ENCODE measurements around the gene MYBPC3.
"Not testable (repeated sequence)": the region's sequence is repeated elsewhere in the genome, so short reads cannot be mapped to it uniquely, and the experiment has no call there.

Gene MYBPC3

GRCh38 chr11:47324520-47324919 is 28.0 kb downstream of the MYBPC3 start:
- DNase-seq (ENCODE audit: low read depth in 1 of 2, low spot score in 1 of 2): no peak

- no peak for DNase-seq (ENCODE audit: low read depth in 1 of 2, low spot score in 1 of 2)
Observed at GRCh38 chr11:47318166-47318565, 34.3 kb downstream of the MYBPC3 start.

GRCh38 chr11:47317064-47317828 is 35.3 kb downstream of the MYBPC3 start:
- DNase-seq (ENCODE audit: low read depth in 1 of 2, low spot score in 1 of 2): no peak

GRCh38 chr11:47316501-47316900 is 36.0 kb downstream of the MYBPC3 start:
- not testable (repeated sequence) for DNase-seq (ENCODE audit: low read depth in 1 of 2, low spot score in 1 of 2)

GRCh38 chr11:47314992-47315391 is 37.5 kb downstream of the MYBPC3 start:
- no peak for DNase-seq (ENCODE audit: low read depth in 1 of 2, low spot score in 1 of 2)

GRCh38 chr11:47308050-47308823 is 44.3 kb downstream of the MYBPC3 start:
- no peak for DNase-seq (ENCODE audit: low read depth in 1 of 2, low spot score in 1 of 2)

GRCh38 chr11:47306484-47306844 is 46.0 kb downstream of the MYBPC3 start:
- no peak for DNase-seq (ENCODE audit: low read depth in 1 of 2, low spot score in 1 of 2)

GRCh38 chr11:47305734-47306483 is 46.6 kb downstream of the MYBPC3 start:
- DNase-seq (ENCODE audit: low read depth in 1 of 2, low spot score in 1 of 2): no peak

- DNase-seq (ENCODE audit: low read depth in 1 of 2, low spot score in 1 of 2): no peak
Observed at GRCh38 chr11:47302853-47303252, 49.6 kb downstream of the MYBPC3 start.

GRCh38 chr11:47299078-47299477 is 53.4 kb downstream of the MYBPC3 start:
- no peak for DNase-seq (ENCODE audit: low read depth in 1 of 2, low spot score in 1 of 2)

- DNase-seq (ENCODE audit: low read depth in 1 of 2, low spot score in 1 of 2): no peak
Observed at GRCh38 chr11:47296045-47296444, 56.5 kb downstream of the MYBPC3 start.

- DNase-seq (ENCODE audit: low read depth in 1 of 2, low spot score in 1 of 2): no peak
Observed at GRCh38 chr11:47295385-47295784, 57.1 kb downstream of the MYBPC3 start.

- DNase-seq (ENCODE audit: low read depth in 1 of 2, low spot score in 1 of 2): no peak
Observed at GRCh38 chr11:47289856-47290255, 62.6 kb downstream of the MYBPC3 start.

- no peak for DNase-seq (ENCODE audit: low read depth in 1 of 2, low spot score in 1 of 2)
Observed at GRCh38 chr11:47288066-47288465, 64.4 kb downstream of the MYBPC3 start.

GRCh38 chr11:47285969-47286770 is 66.3 kb downstream of the MYBPC3 start:
- no peak for DNase-seq (ENCODE audit: low read depth in 1 of 2, low spot score in 1 of 2)

GRCh38 chr11:47284151-47284550 is 68.4 kb downstream of the MYBPC3 start:
- no peak for DNase-seq (ENCODE audit: low read depth in 1 of 2, low spot score in 1 of 2)

- DNase-seq (ENCODE audit: low read depth in 1 of 2, low spot score in 1 of 2): no peak
Observed at GRCh38 chr11:47282462-47282861, 70.0 kb downstream of the MYBPC3 start.
